Measurements from ENCODE around the gene NCKAP1. TPM values are rescaled to one million over a fixed set of nuclear protein-coding genes. Genes with fewer than 3 reads are reported as not detected.
"Not testable (repeated sequence)": the region's sequence is repeated elsewhere in the genome, so short reads cannot be mapped to it uniquely, and the experiment has no call there.

The NCKAP1 gene
- polyA plus RNA-seq, 1 of the 3 experiments (the other 2 are of a cell fraction): 64.0 TPM

- TF ChIP-seq ELF1 (IDR thresholded peaks at IDR 0.05): no peak
- no peak for TF ChIP-seq YY1 (IDR thresholded peaks at IDR 0.05; ENCODE audit: low read depth)
- no peak for TF ChIP-seq MEF2A (IDR thresholded peaks at IDR 0.05; ENCODE audit: borderline replicate concordance, low read depth)
- no peak for TF ChIP-seq NFIC (IDR thresholded peaks at IDR 0.05; ENCODE audit: borderline replicate concordance)
Measured at GRCh38 chr2:182968493-182968892, 69.8 kb downstream of the NCKAP1 start (continued).

DNA sequence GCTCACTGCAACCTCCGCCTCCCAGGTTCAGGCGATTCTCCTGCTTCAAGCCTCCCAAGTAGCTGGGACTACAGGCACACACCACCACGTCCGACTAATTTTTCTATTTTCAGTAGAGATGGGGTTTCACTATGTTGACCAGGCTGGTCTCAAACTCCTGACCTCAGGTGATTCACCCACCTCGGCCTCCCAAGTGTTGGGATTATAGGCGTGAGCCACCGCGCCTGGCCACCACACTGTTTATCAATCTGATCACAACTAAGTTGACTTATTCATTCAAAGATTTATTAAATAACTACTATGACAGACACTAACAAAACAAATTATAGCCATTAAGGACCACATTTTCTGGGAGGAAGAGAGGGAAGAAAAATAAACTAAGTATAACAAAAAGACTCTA, 71.9 kb downstream of the NCKAP1 start:
- H3K9me2 ChIP-seq; POLR2A ChIA-PET; H3K9ac ChIP-seq; H3K4me3 ChIP-seq (ENCODE audit: low read depth in 2 of 2, low read length in 1 of 2); DNase-seq; H3K27me3 ChIP-seq (ENCODE audit: insufficient read depth); H3K9me3 ChIP-seq; H3K4me2 ChIP-seq; H3K4me1 ChIP-seq (ENCODE audit: control insufficient read depth in 1 of 2, insufficient read depth in 2 of 2, low read depth in 1 of 2, low read length in 1 of 2); H2AFZ ChIP-seq (ENCODE audit: low read depth); H3K27ac ChIP-seq (ENCODE audit: low read depth in 2 of 2, low read length in 1 of 2): not testable (repeated sequence)
- H4K20me1 ChIP-seq (ENCODE audit: insufficient read depth): peaks cover 11% of the 10 kb centered on the region
- H3K36me3 ChIP-seq (replicated peaks in 1 of 2; ENCODE audit: control insufficient read depth in 1 of 2, insufficient read depth in 2 of 2, low read length in 1 of 2): peaks cover 53 to 73% of the 10 kb centered on the region in 2 experiments
- CTCF ChIA-PET: interaction anchor here (1.0 to 1.5 kb wide), 2 partner anchors 16 to 19 kb away, joined by 3 to 4 read pairs; no protein-coding TSS in a partner anchor
- H3F3A ChIP-seq (replicated peaks; ENCODE audit: insufficient read depth): peaks cover 13% of the 10 kb centered on the region
- 99% methylated on average over 8 of the region's 8 CpGs for WGBS (ENCODE audit: low lambda C conversion rate)
- H3K79me2 ChIP-seq (ENCODE audit: insufficient read depth): peaks cover 51% of the 10 kb centered on the region

GRCh38 chr2:182962641-182963040, 75.6 kb downstream of the NCKAP1 start:
- peaks cover 18% of the 10 kb centered on the region for H3F3A ChIP-seq (replicated peaks; ENCODE audit: insufficient read depth)
- peaks cover 44% of the 10 kb centered on the region for H3K79me2 ChIP-seq (ENCODE audit: insufficient read depth)
- 78% methylated on average over 2 of the region's 2 CpGs for WGBS (ENCODE audit: low lambda C conversion rate)
- 0 out of 2 replicates have a peak, but pooled peaks cover 3% of the 10 kb centered on the region for H4K20me1 ChIP-seq (ENCODE audit: insufficient read depth)
- ChIA-PET POLR2A (no interaction called here), CTCF (interaction anchor here (0.6 to 1.1 kb wide), 2 partner anchors 12 to 58 kb away, joined by 3 read pairs; no protein-coding TSS in a partner anchor)
- H3K4me1 ChIP-seq (ENCODE audit: control insufficient read depth in 1 of 2, insufficient read depth in 2 of 2, low read depth in 1 of 2, low read length in 1 of 2): no peaks in the 10 kb centered on the region
- no peak overlapping the region for H2AFZ ChIP-seq (ENCODE audit: low read depth)
- peaks cover 53 to 63% of the 10 kb centered on the region in 2 experiments for H3K36me3 ChIP-seq (replicated peaks in 1 of 2; ENCODE audit: control insufficient read depth in 1 of 2, insufficient read depth in 2 of 2, low read length in 1 of 2)
- no peak overlapping the region for H3K9ac ChIP-seq
- no peaks in the 10 kb centered on the region for H3K27me3 ChIP-seq (ENCODE audit: insufficient read depth)
- no peak overlapping the region for H3K27ac ChIP-seq (ENCODE audit: low read depth in 2 of 2, low read length in 1 of 2)
- no peaks in the 10 kb centered on the region for H3K9me2 ChIP-seq
- no peak for TF ChIP-seq IRF3 (IDR thresholded peaks at IDR 0.05; ENCODE audit: low read depth, low read length)
- TF ChIP-seq FOSL2 (IDR thresholded peaks at IDR 0.05; ENCODE audit: borderline replicate concordance, low read depth): no peak
- no peak for TF ChIP-seq FOXJ3 (CRISPR knock-in tag; IDR thresholded peaks at IDR 0.05)
- no peak for TF ChIP-seq RXRA (IDR thresholded peaks at IDR 0.05; ENCODE audit: borderline replicate concordance, low read depth)
- TF ChIP-seq, protein P1, sequence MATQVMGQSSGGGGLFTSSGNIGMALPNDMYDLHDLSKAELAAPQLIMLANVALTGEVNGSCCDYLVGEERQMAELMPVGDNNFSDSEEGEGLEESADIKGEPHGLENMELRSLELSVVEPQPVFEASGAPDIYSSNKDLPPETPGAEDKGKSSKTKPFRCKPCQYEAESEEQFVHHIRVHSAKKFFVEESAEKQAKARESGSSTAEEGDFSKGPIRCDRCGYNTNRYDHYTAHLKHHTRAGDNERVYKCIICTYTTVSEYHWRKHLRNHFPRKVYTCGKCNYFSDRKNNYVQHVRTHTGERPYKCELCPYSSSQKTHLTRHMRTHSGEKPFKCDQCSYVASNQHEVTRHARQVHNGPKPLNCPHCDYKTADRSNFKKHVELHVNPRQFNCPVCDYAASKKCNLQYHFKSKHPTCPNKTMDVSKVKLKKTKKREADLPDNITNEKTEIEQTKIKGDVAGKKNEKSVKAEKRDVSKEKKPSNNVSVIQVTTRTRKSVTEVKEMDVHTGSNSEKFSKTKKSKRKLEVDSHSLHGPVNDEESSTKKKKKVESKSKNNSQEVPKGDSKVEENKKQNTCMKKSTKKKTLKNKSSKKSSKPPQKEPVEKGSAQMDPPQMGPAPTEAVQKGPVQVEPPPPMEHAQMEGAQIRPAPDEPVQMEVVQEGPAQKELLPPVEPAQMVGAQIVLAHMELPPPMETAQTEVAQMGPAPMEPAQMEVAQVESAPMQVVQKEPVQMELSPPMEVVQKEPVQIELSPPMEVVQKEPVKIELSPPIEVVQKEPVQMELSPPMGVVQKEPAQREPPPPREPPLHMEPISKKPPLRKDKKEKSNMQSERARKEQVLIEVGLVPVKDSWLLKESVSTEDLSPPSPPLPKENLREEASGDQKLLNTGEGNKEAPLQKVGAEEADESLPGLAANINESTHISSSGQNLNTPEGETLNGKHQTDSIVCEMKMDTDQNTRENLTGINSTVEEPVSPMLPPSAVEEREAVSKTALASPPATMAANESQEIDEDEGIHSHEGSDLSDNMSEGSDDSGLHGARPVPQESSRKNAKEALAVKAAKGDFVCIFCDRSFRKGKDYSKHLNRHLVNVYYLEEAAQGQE (IDR thresholded peaks at IDR 0.05; ENCODE audit: low read depth, low read length): no peak
- H3K9me3 ChIP-seq: no peaks in the 10 kb centered on the region
- DNase-seq: no peak
- no peak overlapping the region for H3K4me3 ChIP-seq (ENCODE audit: low read depth in 2 of 2, low read length in 1 of 2)
- H3K4me2 ChIP-seq: no peak overlapping the region

DNA sequence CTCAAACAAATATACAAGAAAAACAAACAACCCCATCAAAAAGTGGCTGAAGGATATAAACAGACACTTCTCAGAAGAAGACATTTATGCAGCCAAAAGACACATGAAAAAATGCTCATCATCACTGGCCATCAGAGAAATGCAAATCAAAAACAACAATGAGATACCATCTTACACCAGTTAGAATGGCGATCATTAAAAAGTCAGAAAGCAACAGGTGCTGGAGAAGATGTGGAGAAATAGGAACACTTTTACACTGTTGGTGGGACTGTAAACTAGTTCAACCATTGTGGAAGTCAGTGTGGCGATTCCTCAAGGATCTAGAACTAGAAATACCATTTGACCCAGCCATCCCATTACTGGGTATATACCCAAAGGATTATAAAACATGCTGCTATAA, 77.4 kb downstream of the NCKAP1 start:
- H3K9me3 ChIP-seq; H2AFZ ChIP-seq (ENCODE audit: low read depth); H3K9ac ChIP-seq; H3K4me3 ChIP-seq (ENCODE audit: low read depth in 2 of 2, low read length in 1 of 2); H3K4me2 ChIP-seq; H3K27me3 ChIP-seq (ENCODE audit: insufficient read depth); H3K27ac ChIP-seq (ENCODE audit: low read depth in 2 of 2, low read length in 1 of 2); H3K9me2 ChIP-seq; H4K20me1 ChIP-seq (ENCODE audit: insufficient read depth); CTCF ChIA-PET; POLR2A ChIA-PET; H3K4me1 ChIP-seq (ENCODE audit: control insufficient read depth in 1 of 2, insufficient read depth in 2 of 2, low read depth in 1 of 2, low read length in 1 of 2); DNase-seq: not testable (repeated sequence)
- Histone ChIP-seq H3K36me3 (replicated peaks in 1 of 2; ENCODE audit: control insufficient read depth in 1 of 2, insufficient read depth in 2 of 2, low read length in 1 of 2) (peaks cover 59 to 70% of the 10 kb centered on the region in 2 experiments), H3F3A (replicated peaks; ENCODE audit: insufficient read depth) (peaks cover 17% of the 10 kb centered on the region), H3K79me2 (ENCODE audit: insufficient read depth) (peaks cover 43% of the 10 kb centered on the region)
- WGBS (ENCODE audit: low lambda C conversion rate): 82% methylated on average over 2 of the region's 2 CpGs

All from SK-N-SH (cell line).